ENCODE data around the gene RNF213. TPM values are rescaled to one million over a fixed set of nuclear protein-coding genes. Genes with fewer than 3 reads are reported as not detected.

Gene RNF213
- total RNA-seq, 1 experiment from 2014 or later = 44.5 TPM

DNA sequence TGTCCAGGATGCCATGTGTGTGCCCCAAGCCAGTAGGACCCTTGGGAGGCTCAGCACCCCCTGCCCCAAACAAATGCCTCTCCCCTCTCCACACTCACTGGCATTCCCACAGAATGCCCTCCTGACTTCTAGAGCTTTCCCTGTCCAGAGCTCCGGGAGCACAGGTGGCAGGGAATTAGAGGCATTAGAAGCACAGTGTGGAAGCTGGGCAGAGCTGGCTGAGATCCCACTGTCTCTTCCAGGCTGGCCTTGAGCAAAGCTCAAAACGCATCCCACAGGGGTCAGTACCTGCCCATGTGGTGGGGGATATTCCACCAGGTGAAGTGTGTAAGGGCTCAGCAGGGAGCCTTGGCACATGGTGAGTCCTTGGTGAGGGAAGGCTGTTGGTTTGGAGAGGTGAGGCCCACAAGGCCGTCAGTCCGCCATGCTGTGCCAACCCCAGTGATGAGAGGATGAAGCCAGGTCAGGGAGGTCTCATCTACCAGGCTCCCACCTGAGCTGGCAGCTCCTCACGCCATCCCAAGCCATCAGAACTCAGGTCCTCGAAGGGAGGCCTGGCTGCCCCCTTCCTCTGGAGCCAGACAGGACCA, 172.4 kb downstream of the RNF213 start:
- Histone ChIP-seq H3K9me2 (ENCODE audit: insufficient read depth) (no peaks in the 10 kb centered on the region), H3K4me2 (ENCODE audit: low read length) (no peak overlapping the region), H3K9me3 (ENCODE audit: control insufficient read depth in 1 of 2, insufficient read depth in 1 of 2, low read depth in 1 of 2, low read length in 2 of 2) (no peaks in the 10 kb centered on the region), H3K36me3 (ENCODE audit: control insufficient read depth in 1 of 2, insufficient read depth in 2 of 2, low read length in 2 of 2) (no peaks in the 10 kb centered on the region), H2AFZ (ENCODE audit: low read depth, low read length, poor library complexity, severe bottlenecking) (no peak overlapping the region), H3K4me1 (ENCODE audit: control insufficient read depth in 1 of 2, insufficient read depth in 2 of 2, low read length in 2 of 2) (no peaks in the 10 kb centered on the region), H4K20me1 (ENCODE audit: insufficient read depth) (no peaks in the 10 kb centered on the region), H3K4me3 (replicated peaks in 1 of 2; ENCODE audit: low read depth in 1 of 2, low read length in 2 of 2) (no peak overlapping the region), H3K27ac (ENCODE audit: low read depth, low read length) (no peak overlapping the region), H3K79me2 (ENCODE audit: insufficient read depth, low read length) (no peaks in the 10 kb centered on the region), H3K9ac (ENCODE audit: low read length) (no peak overlapping the region), H3K27me3 (ENCODE audit: insufficient read depth, low read length) (peaks cover 3% of the 10 kb centered on the region; the same call in 1 of the 2 replicates)
- ChIA-PET POLR2A (no interaction called here), RAD21 (ENCODE audit: low non-redundant PET in 1 of 2, low total read pairs in 2 of 2, uncharacterized antibody in 2 of 2, unreplicated experiment in 2 of 2) (interaction anchor here in 1 of 2 experiments (0.6 kb wide), 1 partner anchor 150 kb away, joined by 3 read pairs; no protein-coding TSS in a partner anchor), CTCF (no interaction called here)
- intact Hi-C loops (cut with micrococcal nuclease) = no loop called here
- BruUV-seq (replicated peaks) = no TSS peak
- TF ChIP-seq, protein P1, sequence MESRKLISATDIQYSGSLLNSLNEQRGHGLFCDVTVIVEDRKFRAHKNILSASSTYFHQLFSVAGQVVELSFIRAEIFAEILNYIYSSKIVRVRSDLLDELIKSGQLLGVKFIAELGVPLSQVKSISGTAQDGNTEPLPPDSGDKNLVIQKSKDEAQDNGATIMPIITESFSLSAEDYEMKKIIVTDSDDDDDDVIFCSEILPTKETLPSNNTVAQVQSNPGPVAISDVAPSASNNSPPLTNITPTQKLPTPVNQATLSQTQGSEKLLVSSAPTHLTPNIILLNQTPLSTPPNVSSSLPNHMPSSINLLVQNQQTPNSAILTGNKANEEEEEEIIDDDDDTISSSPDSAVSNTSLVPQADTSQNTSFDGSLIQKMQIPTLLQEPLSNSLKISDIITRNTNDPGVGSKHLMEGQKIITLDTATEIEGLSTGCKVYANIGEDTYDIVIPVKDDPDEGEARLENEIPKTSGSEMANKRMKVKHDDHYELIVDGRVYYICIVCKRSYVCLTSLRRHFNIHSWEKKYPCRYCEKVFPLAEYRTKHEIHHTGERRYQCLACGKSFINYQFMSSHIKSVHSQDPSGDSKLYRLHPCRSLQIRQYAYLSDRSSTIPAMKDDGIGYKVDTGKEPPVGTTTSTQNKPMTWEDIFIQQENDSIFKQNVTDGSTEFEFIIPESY (IDR thresholded peaks at IDR 0.05; ENCODE audit: extremely low read depth, insufficient replicate concordance, low read length) = no peak
- no peak for TF ChIP-seq SP1 (IDR thresholded peaks at IDR 0.05; ENCODE audit: low read depth)
- no peak for TF ChIP-seq SIN3A (IDR thresholded peaks at IDR 0.05; ENCODE audit: low read depth)
- no peak for TF ChIP-seq SRF (IDR thresholded peaks at IDR 0.05; ENCODE audit: low read depth)
- no peak for TF ChIP-seq CBX3 (IDR thresholded peaks at IDR 0.05; ENCODE audit: low read depth)
- no peak for TF ChIP-seq YY1 (IDR thresholded peaks at IDR 0.05; ENCODE audit: extremely low read depth, insufficient replicate concordance, low read depth, low read length)
- no peak for TF ChIP-seq FOSL1 (IDR thresholded peaks at IDR 0.05; ENCODE audit: low read depth)
- TF ChIP-seq POLR2AphosphoS5 (IDR thresholded peaks at IDR 0.05; ENCODE audit: low read depth, low read length) = no peak
- TF ChIP-seq, protein P2, sequence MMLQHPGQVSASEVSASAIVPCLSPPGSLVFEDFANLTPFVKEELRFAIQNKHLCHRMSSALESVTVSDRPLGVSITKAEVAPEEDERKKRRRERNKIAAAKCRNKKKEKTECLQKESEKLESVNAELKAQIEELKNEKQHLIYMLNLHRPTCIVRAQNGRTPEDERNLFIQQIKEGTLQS (IDR thresholded peaks at IDR 0.05) = no peak
- no peak for TF ChIP-seq TCF7L2 (IDR thresholded peaks at IDR 0.05; ENCODE audit: borderline replicate concordance, extremely low read depth, insufficient read depth, insufficient read length)
- TF ChIP-seq MAX (IDR thresholded peaks at IDR 0.05) = no peak
- TF ChIP-seq JUND (IDR thresholded peaks at IDR 0.05) = no peak
- no peak for TF ChIP-seq CEBPB (IDR thresholded peaks at IDR 0.05; ENCODE audit: low read depth)
- TF ChIP-seq RAD21 (IDR thresholded peaks at IDR 0.05; ENCODE audit: low read depth) = no peak
- TF ChIP-seq POLR2A (IDR thresholded peaks at IDR 0.05; ENCODE audit: borderline replicate concordance, extremely low read depth, insufficient read depth, insufficient read length) = no peak
- TF ChIP-seq EGR1 (IDR thresholded peaks at IDR 0.05; ENCODE audit: low read depth) = no peak
- no peak for TF ChIP-seq ELF1 (IDR thresholded peaks at IDR 0.05; ENCODE audit: borderline replicate concordance, low read depth)
- no peak for TF ChIP-seq ZFX (IDR thresholded peaks at IDR 0.05)
- TF ChIP-seq, protein P3, sequence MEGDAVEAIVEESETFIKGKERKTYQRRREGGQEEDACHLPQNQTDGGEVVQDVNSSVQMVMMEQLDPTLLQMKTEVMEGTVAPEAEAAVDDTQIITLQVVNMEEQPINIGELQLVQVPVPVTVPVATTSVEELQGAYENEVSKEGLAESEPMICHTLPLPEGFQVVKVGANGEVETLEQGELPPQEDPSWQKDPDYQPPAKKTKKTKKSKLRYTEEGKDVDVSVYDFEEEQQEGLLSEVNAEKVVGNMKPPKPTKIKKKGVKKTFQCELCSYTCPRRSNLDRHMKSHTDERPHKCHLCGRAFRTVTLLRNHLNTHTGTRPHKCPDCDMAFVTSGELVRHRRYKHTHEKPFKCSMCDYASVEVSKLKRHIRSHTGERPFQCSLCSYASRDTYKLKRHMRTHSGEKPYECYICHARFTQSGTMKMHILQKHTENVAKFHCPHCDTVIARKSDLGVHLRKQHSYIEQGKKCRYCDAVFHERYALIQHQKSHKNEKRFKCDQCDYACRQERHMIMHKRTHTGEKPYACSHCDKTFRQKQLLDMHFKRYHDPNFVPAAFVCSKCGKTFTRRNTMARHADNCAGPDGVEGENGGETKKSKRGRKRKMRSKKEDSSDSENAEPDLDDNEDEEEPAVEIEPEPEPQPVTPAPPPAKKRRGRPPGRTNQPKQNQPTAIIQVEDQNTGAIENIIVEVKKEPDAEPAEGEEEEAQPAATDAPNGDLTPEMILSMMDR (IDR thresholded peaks at IDR 0.05 in 2 of 3, conservative IDR thresholded peaks at IDR 0.05 in 1 of 3; ENCODE audit: borderline replicate concordance in 1 of 3, insufficient read depth in 1 of 3, low read depth in 2 of 3, low read length in 2 of 3) = no peak
- ATAC-seq = no peak
- no peak for DNase-seq (ENCODE audit: low read depth, low spot score)
